T47D (cell line): ENCODE results near the gene GLOD5.

Experiments
- DNase-seq, 2 experiments: peaks; one replicate each; pipeline versions ENCODE4 v3.0.0 to v3.0.0-alpha.2; 2011 to 2012; ENCODE audit warnings: low read depth in 1 of 2, low spot score in 1 of 2
- JUND ChIP-seq: IDR thresholded peaks from 2 replicates; pipeline ENCODE4 v1.6.1; 2012; ENCODE audit warnings: low read depth
- in situ Hi-C: cut with HindIII; loops from 2 replicates; pipeline ENCODE4 v1.10.0; 2016; ENCODE audit warnings: low sequenced_read_pairs, low pct_unique_long_range_greater_than_20kb

Gene GLOD5

GRCh38 chrX:48761674-48762471 lies at the start of gene GLOD5:
Gene GLOD5 (plus strand): TSS chrX:48761747. CDS start chrX:48761791, 44 bp downstream.
- DNase-seq = peak; percentile 59 to 95
- no peak for TF ChIP-seq JUND
- in situ Hi-C loops = no loop called here

- TF ChIP-seq JUND = no peak
- in situ Hi-C loops = no loop called here
- DNase-seq = no peak
Observed at GRCh38 chrX:48711929-48712505, 49.5 kb upstream of the GLOD5 start.

DNA sequence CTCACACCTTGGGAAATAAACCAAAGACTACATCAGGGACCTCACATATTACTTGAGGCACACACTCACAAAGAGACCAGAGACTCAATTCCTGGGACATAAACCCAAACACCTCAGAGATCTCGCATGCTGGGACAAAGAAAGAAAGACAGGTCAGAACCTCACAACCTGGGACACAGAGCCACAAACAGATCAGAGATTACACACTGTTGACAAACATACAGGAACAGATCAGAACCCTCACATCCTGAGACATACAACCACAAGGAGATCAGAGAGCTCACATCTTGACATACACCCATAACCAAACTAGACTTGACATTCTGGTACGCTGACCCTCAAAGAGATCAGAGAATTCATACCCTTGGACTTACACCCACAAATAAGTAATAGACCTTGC lies 47.7 kb upstream of the GLOD5 start:
- DNase-seq = no peak
- TF ChIP-seq JUND = no peak
- in situ Hi-C loops = no loop called here

- in situ Hi-C loops = no loop called here
- TF ChIP-seq JUND = no peak
Observed at GRCh38 chrX:48714573-48714972, 47.0 kb upstream of the GLOD5 start.

DNA sequence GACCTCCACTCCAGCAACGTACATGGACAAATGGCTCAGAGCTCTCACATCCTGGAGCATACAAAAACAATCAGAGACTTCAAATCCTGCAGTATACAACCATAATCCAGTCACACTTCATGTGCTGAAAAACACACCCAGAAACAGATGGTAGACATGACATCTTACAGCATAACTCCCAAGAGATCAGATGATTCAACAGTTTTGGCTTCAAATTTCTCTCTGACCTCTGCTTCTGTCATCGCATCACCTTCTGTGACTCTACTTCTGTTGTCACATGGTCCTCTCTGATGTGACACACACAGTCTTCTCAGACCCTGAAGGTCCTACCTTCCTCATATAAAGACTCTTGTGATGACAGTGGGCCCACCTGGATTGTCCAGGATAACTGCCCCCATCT lies 46.5 kb upstream of the GLOD5 start:
- DNase-seq = no peak
- TF ChIP-seq JUND = no peak
- in situ Hi-C loops = no loop called here

More at GRCh38 chrX:48714573-48714972, 47.0 kb upstream of the GLOD5 start:
- no peak for DNase-seq

DNA sequence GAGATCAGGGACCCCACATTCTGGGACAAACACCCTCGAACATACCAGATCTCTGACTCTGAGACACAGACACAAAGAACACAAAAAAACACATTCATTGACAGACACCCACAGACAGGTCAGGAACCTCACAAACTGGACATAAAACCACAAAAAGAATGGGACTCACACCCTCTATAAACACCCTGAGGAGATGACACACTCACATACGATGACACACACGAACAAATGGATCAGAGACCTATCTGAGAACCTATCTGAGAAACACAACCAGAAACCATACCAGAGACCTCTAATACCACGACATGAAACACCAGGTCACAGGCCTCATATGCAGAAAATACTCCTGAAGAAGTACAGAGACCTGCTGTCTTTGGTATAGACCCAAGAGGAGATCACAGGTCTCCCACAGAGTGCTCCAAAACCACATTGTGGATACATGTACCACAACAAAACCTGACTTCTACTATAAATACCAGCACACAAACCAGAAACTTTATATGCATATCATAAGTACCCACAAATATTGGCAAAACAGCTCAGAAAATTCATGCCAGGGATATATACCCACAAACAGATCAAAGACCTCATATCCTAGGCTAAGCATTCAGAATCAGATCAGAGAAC lies 45.6 kb upstream of the GLOD5 start:
- no peak for DNase-seq
- in situ Hi-C loops = no loop called here
- no peak for TF ChIP-seq JUND

DNA sequence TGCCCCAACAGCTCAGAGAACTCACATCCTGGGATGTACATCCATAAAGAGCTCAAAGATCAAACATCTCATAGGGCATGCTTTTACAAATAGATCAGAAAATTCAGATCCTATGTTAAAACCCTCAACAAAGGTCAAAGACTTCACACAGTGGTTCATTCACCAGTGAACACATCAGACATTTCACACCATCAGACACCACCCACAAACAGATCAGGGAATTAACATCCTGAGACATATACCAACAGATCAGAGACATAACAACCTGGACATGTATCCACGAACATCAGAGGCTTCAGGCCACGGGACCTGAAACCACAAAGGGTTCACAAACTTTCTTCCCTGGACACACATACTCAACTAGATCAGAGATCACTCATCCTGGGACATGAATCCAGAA lies 41.6 kb upstream of the GLOD5 start:
- no peak for TF ChIP-seq JUND
- in situ Hi-C loops = no loop called here
- DNase-seq = no peak

- in situ Hi-C loops = no loop called here
- no peak for TF ChIP-seq JUND
- no peak for DNase-seq
Observed at GRCh38 chrX:48720577-48721250, 40.8 kb upstream of the GLOD5 start.

- in situ Hi-C loops = no loop called here
- no peak for TF ChIP-seq JUND
- no peak for DNase-seq
Observed at GRCh38 chrX:48721916-48722315, 39.6 kb upstream of the GLOD5 start.

DNA sequence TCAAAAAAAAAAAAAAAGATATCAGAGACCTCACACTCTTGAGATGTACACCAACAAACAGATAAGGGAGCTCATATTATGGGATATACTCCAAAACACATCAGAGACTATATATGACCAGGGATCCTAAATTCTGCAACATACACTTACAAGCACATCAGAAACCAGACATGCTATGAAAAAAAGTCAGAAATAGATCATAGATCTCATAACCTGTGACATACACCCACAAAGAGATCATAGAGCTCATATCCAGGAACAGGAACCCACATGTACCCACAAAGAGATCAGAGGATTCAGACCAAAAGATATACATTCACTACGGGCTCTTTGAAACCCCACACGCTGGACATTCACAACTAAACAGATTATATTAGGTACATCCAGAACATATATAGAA lies 35.0 kb upstream of the GLOD5 start:
- no peak for TF ChIP-seq JUND
- in situ Hi-C loops = no loop called here
- DNase-seq = no peak

DNA sequence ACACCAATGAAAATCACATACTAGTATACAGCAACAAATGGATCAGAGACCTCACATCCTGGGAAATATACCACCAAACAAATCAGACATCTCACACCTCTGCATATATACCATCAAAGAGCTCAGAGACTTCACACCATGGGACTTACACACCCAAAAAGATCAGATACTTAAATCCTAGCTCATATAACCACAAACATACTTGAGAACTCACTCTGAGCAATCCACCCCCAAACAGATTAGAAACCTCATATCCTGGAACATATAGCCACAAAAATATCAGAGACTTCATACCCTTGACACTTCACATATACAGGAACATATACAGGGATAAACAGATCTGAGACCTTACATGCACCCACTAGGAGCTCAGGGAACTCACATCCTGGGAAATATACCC lies 32.9 kb upstream of the GLOD5 start:
- TF ChIP-seq JUND = no peak
- in situ Hi-C loops = no loop called here
- DNase-seq = no peak

- DNase-seq = no peak
- in situ Hi-C loops = no loop called here
Observed at GRCh38 chrX:48736303-48736702, 25.2 kb upstream of the GLOD5 start.

GRCh38 chrX:48736878-48737212 lies 24.7 kb upstream of the GLOD5 start:
- TF ChIP-seq JUND = no peak
- no peak for DNase-seq
- in situ Hi-C loops = no loop called here

More at GRCh38 chrX:48736303-48736702, 25.2 kb upstream of the GLOD5 start:
- no peak for TF ChIP-seq JUND
